ENCODE measurements around the gene FOSL1. TPM values are rescaled to one million over a fixed set of nuclear protein-coding genes. Genes with fewer than 3 reads are reported as not detected.

FOSL1 gene
- total RNA-seq, 1 donor from 2014 or later, result not detected

DNA sequence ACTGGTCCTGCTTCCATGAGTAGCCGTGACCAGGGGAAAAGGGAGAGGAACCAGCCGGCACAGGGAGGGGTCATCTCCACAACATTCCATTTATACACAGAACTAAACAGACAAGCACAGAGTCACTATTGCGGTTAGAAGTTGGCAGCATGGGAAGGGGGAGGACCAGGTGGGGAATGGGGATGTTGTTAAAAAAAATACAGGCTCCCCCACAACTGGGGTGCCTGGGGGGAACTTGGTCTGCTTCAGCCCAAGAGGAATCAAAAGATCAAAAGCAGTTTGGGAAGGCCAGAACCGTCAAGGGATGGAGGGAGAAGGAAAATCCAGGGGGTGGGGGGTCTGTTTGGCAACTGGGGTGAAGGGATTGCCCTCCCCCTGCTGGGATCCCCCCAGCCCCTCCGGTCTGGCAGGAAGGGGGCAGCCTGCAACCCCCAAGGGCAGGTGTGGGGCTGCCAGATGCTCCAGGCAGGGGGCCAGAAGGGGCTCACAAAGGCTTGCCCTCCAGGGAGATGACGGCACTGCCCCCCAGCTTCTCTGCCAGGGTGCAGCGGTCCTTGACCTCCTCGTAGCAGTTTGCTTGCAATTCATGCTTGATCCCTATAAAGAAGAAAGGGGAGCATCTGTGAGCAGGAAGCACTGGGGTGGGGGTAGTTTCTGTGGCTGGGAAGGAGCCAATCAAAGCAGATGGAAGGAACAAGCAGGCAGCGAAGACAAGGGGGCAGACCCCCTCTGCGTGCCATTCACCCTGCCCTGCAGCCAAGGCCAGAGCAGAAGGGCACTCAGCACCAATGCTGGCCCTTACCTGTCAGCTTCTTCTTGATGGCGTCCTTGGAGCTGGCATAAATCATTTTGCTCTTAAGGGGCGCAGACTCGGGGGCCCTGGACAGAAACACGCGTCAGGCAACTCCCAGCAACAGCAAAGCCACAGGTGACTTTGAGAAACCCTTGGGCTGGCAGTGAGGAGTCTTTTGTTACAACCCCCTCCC, 45.0 kb downstream of the FOSL1 start:
- H3K4me1 Mint-ChIP-seq, result peaks cover 23% of the 10 kb centered on the region
- Histone ChIP-seq H2AFZ (replicated peaks) (no peak overlapping the region), H3K79me2 (ENCODE audit: low read depth) (peaks cover 43% of the 10 kb centered on the region), H3K36me3 (peaks cover 7% of the 10 kb centered on the region), H3K4me2 (no peak overlapping the region), H3K27me3 (no peaks in the 10 kb centered on the region), H4K20me1 (ENCODE audit: low read depth) (peaks cover 40% of the 10 kb centered on the region), H3F3A (ENCODE audit: low read depth) (peaks cover 78% of the 10 kb centered on the region), H3K27ac (no peak overlapping the region), H3K4me3 (no peak overlapping the region), H3K9ac (no peak overlapping the region), H3K9me3 (ENCODE audit: low read depth) (no peaks in the 10 kb centered on the region), H3K4me1 (peaks cover 3% of the 10 kb centered on the region)
- peaks cover 44% of the 10 kb centered on the region for H3K36me3 Mint-ChIP-seq
- TF ChIP-seq EZH2 (IDR thresholded peaks at IDR 0.05), result no peak
- TF ChIP-seq, protein P1, sequence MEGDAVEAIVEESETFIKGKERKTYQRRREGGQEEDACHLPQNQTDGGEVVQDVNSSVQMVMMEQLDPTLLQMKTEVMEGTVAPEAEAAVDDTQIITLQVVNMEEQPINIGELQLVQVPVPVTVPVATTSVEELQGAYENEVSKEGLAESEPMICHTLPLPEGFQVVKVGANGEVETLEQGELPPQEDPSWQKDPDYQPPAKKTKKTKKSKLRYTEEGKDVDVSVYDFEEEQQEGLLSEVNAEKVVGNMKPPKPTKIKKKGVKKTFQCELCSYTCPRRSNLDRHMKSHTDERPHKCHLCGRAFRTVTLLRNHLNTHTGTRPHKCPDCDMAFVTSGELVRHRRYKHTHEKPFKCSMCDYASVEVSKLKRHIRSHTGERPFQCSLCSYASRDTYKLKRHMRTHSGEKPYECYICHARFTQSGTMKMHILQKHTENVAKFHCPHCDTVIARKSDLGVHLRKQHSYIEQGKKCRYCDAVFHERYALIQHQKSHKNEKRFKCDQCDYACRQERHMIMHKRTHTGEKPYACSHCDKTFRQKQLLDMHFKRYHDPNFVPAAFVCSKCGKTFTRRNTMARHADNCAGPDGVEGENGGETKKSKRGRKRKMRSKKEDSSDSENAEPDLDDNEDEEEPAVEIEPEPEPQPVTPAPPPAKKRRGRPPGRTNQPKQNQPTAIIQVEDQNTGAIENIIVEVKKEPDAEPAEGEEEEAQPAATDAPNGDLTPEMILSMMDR (IDR thresholded peaks at IDR 0.05), result no peak
- no peak for TF ChIP-seq EZH2phosphoT487 (IDR thresholded peaks at IDR 0.05)
- no peak for DNase-seq (ENCODE audit: low spot score)
- H3K27me3 Mint-ChIP-seq (ENCODE audit: insufficient read depth, low read depth), result peaks cover 24% of the 10 kb centered on the region
- H3K4me3 Mint-ChIP-seq, result peak overlapping the region; percentile 93
- H3K27ac Mint-ChIP-seq, result no peak overlapping the region
- peaks cover 10% of the 10 kb centered on the region for H3K9me3 Mint-ChIP-seq

DNA sequence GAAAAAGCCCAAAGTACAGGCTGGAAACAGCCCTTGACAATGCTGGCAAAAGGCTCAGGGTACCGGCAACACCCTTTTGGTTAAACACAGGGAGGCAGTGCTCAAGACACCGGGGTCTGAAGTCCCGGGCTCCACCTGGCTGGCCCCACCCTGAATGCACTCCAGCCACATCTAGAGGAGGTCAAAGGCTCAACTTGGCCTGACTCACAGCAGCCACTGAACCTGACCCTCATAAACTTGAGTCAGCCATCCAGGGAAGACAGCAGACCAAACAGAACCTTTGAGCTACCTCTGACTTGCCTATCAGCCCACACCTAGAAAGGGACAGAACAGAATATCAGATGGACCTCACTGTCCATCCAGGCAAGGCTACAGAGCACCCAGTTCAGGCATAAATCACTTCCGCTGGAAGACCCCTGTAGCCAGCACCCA, 46.0 kb downstream of the FOSL1 start:
- Histone ChIP-seq H3K4me3 (no peak overlapping the region), H3K36me3 (peaks cover 7% of the 10 kb centered on the region), H3K27ac (no peak overlapping the region), H3K27me3 (no peaks in the 10 kb centered on the region), H3K4me1 (peaks cover 3% of the 10 kb centered on the region), H2AFZ (replicated peaks) (no peak overlapping the region), H3K4me2 (no peak overlapping the region), H4K20me1 (ENCODE audit: low read depth) (peaks cover 40% of the 10 kb centered on the region), H3K9me3 (ENCODE audit: low read depth) (no peaks in the 10 kb centered on the region), H3K79me2 (ENCODE audit: low read depth) (peaks cover 43% of the 10 kb centered on the region), H3F3A (ENCODE audit: low read depth) (peaks cover 71% of the 10 kb centered on the region), H3K9ac (no peak overlapping the region)
- DNase-seq (ENCODE audit: low spot score), result peak; percentile 1
- Mint-ChIP-seq H3K27ac (no peak overlapping the region), H3K4me3 (peak overlapping the region; percentile 50), H3K9me3 (peaks cover 10% of the 10 kb centered on the region), H3K36me3 (peaks cover 44% of the 10 kb centered on the region), H3K27me3 (ENCODE audit: insufficient read depth, low read depth) (peaks cover 21% of the 10 kb centered on the region), H3K4me1 (peaks cover 17% of the 10 kb centered on the region)
- TF ChIP-seq EZH2phosphoT487 (IDR thresholded peaks at IDR 0.05), result no peak
- TF ChIP-seq, protein P1 (IDR thresholded peaks at IDR 0.05), result no peak
- no peak for TF ChIP-seq EZH2 (IDR thresholded peaks at IDR 0.05)

DNA sequence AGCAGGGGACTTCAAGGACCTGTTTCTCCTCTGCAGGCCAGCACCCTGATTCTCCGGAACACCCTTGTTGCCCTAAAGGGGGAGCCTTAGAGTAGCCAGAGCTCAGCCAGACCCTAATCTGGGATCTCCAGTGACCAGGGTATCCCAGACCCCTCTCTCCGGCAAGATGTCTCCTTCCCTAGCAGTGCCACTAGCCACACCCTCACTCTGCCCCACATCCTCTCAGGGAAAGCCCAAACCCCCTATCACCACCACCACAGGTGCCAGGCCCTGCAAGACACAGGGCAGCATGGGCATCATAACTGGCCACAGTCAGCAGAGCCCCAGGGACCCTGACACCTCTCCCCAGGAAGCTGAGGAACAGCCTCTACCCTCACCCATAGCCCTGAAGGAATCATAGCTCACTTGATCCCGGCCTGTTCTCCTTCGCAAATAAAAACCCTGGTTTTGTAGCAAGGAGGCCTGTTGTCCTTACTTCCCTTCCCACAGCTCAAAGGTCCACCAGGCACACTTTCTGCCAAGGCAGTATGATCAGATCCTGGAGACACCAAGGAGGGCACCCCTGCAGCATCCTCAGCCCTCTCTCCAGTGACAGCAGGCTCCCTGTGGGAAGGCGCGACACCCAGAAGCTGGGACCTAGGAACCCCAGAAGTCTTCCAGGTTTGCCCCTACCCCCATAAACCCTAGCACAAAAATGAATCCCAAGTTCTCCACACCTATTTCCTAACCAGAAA, 46.8 kb downstream of the FOSL1 start:
- peaks cover 7% of the 10 kb centered on the region for H3K36me3 ChIP-seq
- Mint-ChIP-seq H3K4me1 (peaks cover 16% of the 10 kb centered on the region), H3K4me3 (peak overlapping the region; percentile 50), H3K27me3 (ENCODE audit: insufficient read depth, low read depth) (peaks cover 22% of the 10 kb centered on the region), H3K36me3 (peaks cover 44% of the 10 kb centered on the region), H3K9me3 (peaks cover 10% of the 10 kb centered on the region), H3K27ac (no peak overlapping the region)
- peak; percentile 28 for DNase-seq (ENCODE audit: low spot score)
- H3K27me3 ChIP-seq, result no peaks in the 10 kb centered on the region
- H3K9ac ChIP-seq, result no peak overlapping the region
- H3K4me1 ChIP-seq, result peaks cover 3% of the 10 kb centered on the region
- peaks cover 40% of the 10 kb centered on the region for H4K20me1 ChIP-seq (ENCODE audit: low read depth)
- H3K79me2 ChIP-seq (ENCODE audit: low read depth), result peaks cover 43% of the 10 kb centered on the region
- H3K4me2 ChIP-seq, result no peak overlapping the region
- no peaks in the 10 kb centered on the region for H3K9me3 ChIP-seq (ENCODE audit: low read depth)
- no peak overlapping the region for H2AFZ ChIP-seq (replicated peaks)
- no peak for TF ChIP-seq EZH2phosphoT487 (IDR thresholded peaks at IDR 0.05)
- TF ChIP-seq, protein P1 (IDR thresholded peaks at IDR 0.05), result peak; percentile 20
- H3F3A ChIP-seq (ENCODE audit: low read depth), result peaks cover 64% of the 10 kb centered on the region
- H3K4me3 ChIP-seq, result no peak overlapping the region
- H3K27ac ChIP-seq, result no peak overlapping the region

Measured in neural progenitor cell (in vitro differentiated cells).